ENCODE measurements around the gene DERL3. TPM values are rescaled to one million over a fixed set of nuclear protein-coding genes. Genes with fewer than 3 reads are reported as not detected.

The DERL3 gene
- polyA plus RNA-seq, 2 donors, result 0.58 to 1.1 TPM

GRCh38 chr22:23786752-23787599, 51.8 kb downstream of the DERL3 start, which contains the start of gene SMARCB1:
Gene SMARCB1 (plus strand): TSS chr22:23786966. CDS start chr22:23787170, 204 bp downstream.
- Histone ChIP-seq H3K27me3 (ENCODE audit: control insufficient read depth in 1 of 2, insufficient read depth in 2 of 2, low read length in 2 of 2) (no peaks in the 10 kb centered on the region), H3K36me3 (ENCODE audit: control insufficient read depth in 2 of 2, insufficient read depth in 2 of 2, low read length in 1 of 2) (peaks cover 5 to 8% of the 10 kb centered on the region in 2 donors), H3K4me1 (ENCODE audit: control insufficient read depth in 2 of 2, insufficient read depth in 2 of 2, low read length in 1 of 2) (peaks cover under 1 to 11% of the 10 kb centered on the region in 2 donors), H3K9me3 (ENCODE audit: control insufficient read depth in 2 of 2, insufficient read depth in 1 of 2, low read depth in 1 of 2, low read length in 1 of 2) (no peaks in the 10 kb centered on the region), H3K27ac (ENCODE audit: low read depth in 2 of 2, low read length in 1 of 2) (peak within 1 kb of the TSS; percentile 98 to 100), H3K4me3 (ENCODE audit: low read depth in 1 of 2, low read length in 2 of 2) (peak within 1 kb of the TSS; percentile 66 to 91)
- 0% methylated on average over 96 to 97 of the region's 97 CpGs for WGBS, 2 donors

DNA sequence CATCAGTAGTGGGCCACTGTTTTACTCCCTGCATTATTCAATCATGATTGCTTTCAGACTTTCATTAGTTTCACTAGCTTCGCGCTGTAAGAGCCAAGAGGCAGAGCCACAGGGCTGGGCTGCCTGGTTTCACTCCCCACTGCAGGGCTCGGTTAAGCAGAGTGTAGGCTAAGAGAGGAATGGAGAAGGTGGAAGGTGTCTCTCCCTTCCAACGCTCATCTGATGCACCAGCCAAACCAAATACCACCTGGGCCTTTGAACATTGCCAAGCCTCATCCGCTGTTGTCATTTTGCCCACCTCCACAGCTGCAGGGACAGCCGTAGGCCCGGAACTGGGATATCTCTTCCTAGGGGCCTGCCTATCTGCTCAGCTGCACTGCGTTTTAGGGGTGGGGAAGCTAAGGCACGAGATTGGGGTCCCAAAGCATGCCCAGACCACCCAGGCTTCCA, 52.5 kb downstream of the DERL3 start:
- peak overlapping the region; percentile 66 to 91 for H3K4me3 ChIP-seq (ENCODE audit: low read depth in 1 of 2, low read length in 2 of 2)
- 22 to 34% methylated on average over 9 of the region's 9 CpGs for WGBS, 2 donors
- peak overlapping the region; percentile 98 to 100 for H3K27ac ChIP-seq (ENCODE audit: low read depth in 2 of 2, low read length in 1 of 2)
- H3K27me3 ChIP-seq (ENCODE audit: control insufficient read depth in 1 of 2, insufficient read depth in 2 of 2, low read length in 2 of 2), result no peaks in the 10 kb centered on the region
- H3K4me1 ChIP-seq (ENCODE audit: control insufficient read depth in 2 of 2, insufficient read depth in 2 of 2, low read length in 1 of 2), result peaks cover 4 to 15% of the 10 kb centered on the region in 2 donors
- H3K36me3 ChIP-seq (ENCODE audit: control insufficient read depth in 2 of 2, insufficient read depth in 2 of 2, low read length in 1 of 2), result peaks cover 0 to 3% of the 10 kb centered on the region in 2 donors
- H3K9me3 ChIP-seq (ENCODE audit: control insufficient read depth in 2 of 2, insufficient read depth in 1 of 2, low read depth in 1 of 2, low read length in 1 of 2), result no peaks in the 10 kb centered on the region

Other genes starting within 250 kb of the DERL3 start
- under 1 TPM; 0.15 to 0.57 TPM for gene DRICH1, start 206.7 kb downstream of the DERL3 start, polyA plus RNA-seq
- gene RGL4, start 148.0 kb downstream of the DERL3 start, polyA plus RNA-seq, result under 1 TPM; 0.40 to 0.73 TPM
- gene ZNF70, start 87.9 kb downstream of the DERL3 start, polyA plus RNA-seq, result under 1 TPM; 0.40 to 0.92 TPM
- under 1 TPM; 0.45 to 0.98 TPM for gene VPREB3, start 84.6 kb downstream of the DERL3 start, polyA plus RNA-seq
- gene C22orf15, start 76.0 kb downstream of the DERL3 start, polyA plus RNA-seq, result under 1 TPM in 1 of 2 donors, not detected in 1; 0.14 TPM
- gene CHCHD10, start 71.0 kb downstream of the DERL3 start, polyA plus RNA-seq, result 100 to 1,000 TPM; 115 to 191 TPM
- under 1 TPM; 0.49 to 0.53 TPM for gene MMP11, start 66.2 kb downstream of the DERL3 start, polyA plus RNA-seq
- 10 to 100 TPM; 32.1 to 51.6 TPM for gene SMARCB1, start 52.0 kb downstream of the DERL3 start, polyA plus RNA-seq
- 1 to 10 TPM; 2.5 to 3.9 TPM for gene SLC2A11, start 18.9 kb upstream of the DERL3 start, polyA plus RNA-seq
- 1,000 to 10,000 TPM in 1 of 2 donors, 100 to 1,000 TPM in 1; 706 to 1,271 TPM for gene MIF, start 55.4 kb upstream of the DERL3 start, polyA plus RNA-seq
- 10 to 100 TPM in 1 of 2 donors, 1 to 10 TPM in 1; 2.8 to 74.1 TPM for gene GSTT2B, start 122.2 kb upstream of the DERL3 start, polyA plus RNA-seq
- gene DDTL, start 127.9 kb upstream of the DERL3 start, polyA plus RNA-seq, result 1 to 10 TPM; 1.4 TPM
- 100 to 1,000 TPM; 165 to 213 TPM for gene DDT, start 135.4 kb upstream of the DERL3 start, polyA plus RNA-seq
- gene GSTT2, start 141.1 kb upstream of the DERL3 start, polyA plus RNA-seq, result under 1 TPM; 0.11 to 0.92 TPM
- not detected for gene GSTT4, start 166.4 kb upstream of the DERL3 start, polyA plus RNA-seq
- 10 to 100 TPM; 15.2 to 26.3 TPM for gene CABIN1, start 172.3 kb upstream of the DERL3 start, polyA plus RNA-seq

Data from esophagus (tissue), 2 donors.